ENCODE measurements around the gene FUT8.
"Not testable (repeated sequence)": the region's sequence is repeated elsewhere in the genome, so short reads cannot be mapped to it uniquely, and the experiment has no call there.

Gene FUT8

GRCh38 chr14:65453807-65454480 is 41.4 kb downstream of the FUT8 start:
- DNase-seq (ENCODE audit: low read depth), result no peak

GRCh38 chr14:65456247-65456646 is 43.7 kb downstream of the FUT8 start:
- no peak for DNase-seq (ENCODE audit: low read depth)

GRCh38 chr14:65461730-65462129 is 49.2 kb downstream of the FUT8 start:
- no peak for DNase-seq (ENCODE audit: low read depth)

- DNase-seq (ENCODE audit: low read depth), result no peak
Observed at GRCh38 chr14:65462411-65462810, 49.9 kb downstream of the FUT8 start.

- DNase-seq (ENCODE audit: low read depth), result no peak
Observed at GRCh38 chr14:65465584-65465983, 53.1 kb downstream of the FUT8 start.

GRCh38 chr14:65467926-65468325 is 55.4 kb downstream of the FUT8 start:
- DNase-seq (ENCODE audit: low read depth), result not testable (repeated sequence)

- DNase-seq (ENCODE audit: low read depth), result no peak
Observed at GRCh38 chr14:65469903-65470302, 57.4 kb downstream of the FUT8 start.

GRCh38 chr14:65470404-65470880 is 57.9 kb downstream of the FUT8 start:
- no peak for DNase-seq (ENCODE audit: low read depth)

- DNase-seq (ENCODE audit: low read depth), result no peak
Observed at GRCh38 chr14:65471038-65471878, 58.7 kb downstream of the FUT8 start.

- DNase-seq (ENCODE audit: low read depth), result no peak
Observed at GRCh38 chr14:65472189-65472588, 59.7 kb downstream of the FUT8 start.

GRCh38 chr14:65476273-65476941 is 63.9 kb downstream of the FUT8 start:
- no peak for DNase-seq (ENCODE audit: low read depth)

GRCh38 chr14:65476942-65477318 is 64.4 kb downstream of the FUT8 start:
- no peak for DNase-seq (ENCODE audit: low read depth)

- DNase-seq (ENCODE audit: low read depth), result no peak
Observed at GRCh38 chr14:65478017-65478416, 65.5 kb downstream of the FUT8 start.

- no peak for DNase-seq (ENCODE audit: low read depth)
Observed at GRCh38 chr14:65478596-65478995, 66.1 kb downstream of the FUT8 start.

GRCh38 chr14:65479386-65479785 is 66.9 kb downstream of the FUT8 start:
- DNase-seq (ENCODE audit: low read depth), result no peak

- no peak for DNase-seq (ENCODE audit: low read depth)
Observed at GRCh38 chr14:65482757-65483438, 70.4 kb downstream of the FUT8 start.

GRCh38 chr14:65483647-65484046 is 71.1 kb downstream of the FUT8 start:
- DNase-seq (ENCODE audit: low read depth), result no peak

GRCh38 chr14:65485516-65485915 is 73.0 kb downstream of the FUT8 start:
- DNase-seq (ENCODE audit: low read depth), result no peak

GRCh38 chr14:65486863-65487262 is 74.3 kb downstream of the FUT8 start:
- no peak for DNase-seq (ENCODE audit: low read depth)

GRCh38 chr14:65487783-65488494 is 75.4 kb downstream of the FUT8 start:
- no peak for DNase-seq (ENCODE audit: low read depth)

- DNase-seq (ENCODE audit: low read depth), result no peak
Observed at GRCh38 chr14:65491274-65491673, 78.7 kb downstream of the FUT8 start.

- DNase-seq (ENCODE audit: low read depth), result no peak
Observed at GRCh38 chr14:65492266-65492665, 79.7 kb downstream of the FUT8 start.
